PFSK-1 (cell line): ENCODE measurements around the gene GRIA3.

ENCODE experiments used
- FOXP2 ChIP-seq: optimal IDR thresholded peaks from 2 replicates; pipeline ENCODE3; 2011; ENCODE audit warnings: borderline replicate concordance, control low read depth, inconsistent platforms; ENCODE audit not compliant: insufficient read depth; ENCODE audit errors: extremely low read length, extremely low read depth
- POLR2AphosphoS5 ChIP-seq: IDR thresholded peaks from 2 replicates; pipeline ENCODE4 v1.6.1; 2012; ENCODE audit warnings: low read depth, mild to moderate bottlenecking, control low read depth, low read length, moderate library complexity
- REST ChIP-seq, 2 experiments: IDR thresholded peaks; 2 replicates each; pipeline versions ENCODE4 v1.6.1 to v1.8.0; 2011 to 2012; ENCODE audit warnings: low read depth in 2 of 2, low read length in 2 of 2, control low read depth in 1 of 2, inconsistent platforms in 1 of 2, mild to moderate bottlenecking in 1 of 2, moderate library complexity in 1 of 2; ENCODE audit not compliant: insufficient read depth in 1 of 2
- SIN3A ChIP-seq: IDR thresholded peaks from 2 replicates; pipeline ENCODE4 v1.6.1; 2012; ENCODE audit warnings: mild to moderate bottlenecking, low read length, moderate library complexity, borderline replicate concordance; ENCODE audit not compliant: insufficient read depth
- TAF1 ChIP-seq: IDR thresholded peaks from 2 replicates; pipeline ENCODE4 v1.6.1; 2012; ENCODE audit warnings: low read length, control low read depth, borderline replicate concordance; ENCODE audit not compliant: insufficient read depth

GRCh38 chrX:123408821-123409737 is 225.0 kb downstream of the GRIA3 start:
- TF ChIP-seq REST (IDR thresholded peaks at IDR 0.05; ENCODE audit: insufficient read depth in 1 of 2, low read depth in 2 of 2, low read length in 2 of 2) (no peak), POLR2AphosphoS5 (no peak), SIN3A (no peak), TAF1 (no peak), FOXP2 (no peak)
